NOMO-1 (cell line): Measurements from ENCODE around the gene AMZ1.
"Not testable (repeated sequence)": the region's sequence is repeated elsewhere in the genome, so short reads cannot be mapped to it uniquely, and the experiment has no call there.

ENCODE experiments used
- DNase-seq, 2 experiments: peaks; one replicate each; lab custom pipeline; 2025; ENCODE audit not compliant: unreplicated experiment in 2 of 2; lab: John Stamatoyannopoulos, UW

AMZ1 gene

DNA sequence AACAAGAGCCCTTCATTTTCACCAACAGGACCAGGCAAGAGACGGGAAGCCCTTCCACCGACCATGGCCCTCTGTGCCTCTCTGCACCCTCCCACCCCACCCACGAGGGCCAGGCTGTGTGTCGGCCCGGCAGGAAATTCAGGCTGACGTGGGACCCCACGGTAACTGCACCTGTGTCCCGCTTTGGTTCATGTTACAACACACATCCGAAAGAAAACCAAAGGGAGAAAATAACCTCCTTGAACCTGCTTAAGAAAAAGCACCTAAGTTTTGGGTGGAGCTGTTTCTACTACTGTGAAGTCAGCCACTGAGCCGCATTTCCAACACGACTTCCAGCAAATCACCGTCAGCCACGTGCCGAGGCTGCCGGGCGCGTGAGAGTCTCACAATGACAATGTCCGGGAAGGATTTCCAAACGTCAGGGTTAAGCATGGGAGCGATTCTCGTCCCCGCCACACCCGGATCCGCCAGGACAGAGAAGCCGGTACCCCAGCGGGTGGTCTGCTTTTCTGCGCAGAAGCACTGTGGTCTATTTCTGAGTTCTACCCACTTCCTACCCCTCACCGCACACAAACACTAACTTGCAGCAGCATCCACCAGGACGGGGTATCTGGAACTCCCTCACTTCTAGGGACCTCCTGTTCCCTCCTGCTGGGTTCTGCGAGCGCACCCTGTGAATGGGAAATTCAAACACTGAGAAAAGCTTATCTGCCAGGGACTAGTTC, 36.6 kb downstream of the AMZ1 start:
- no peak for DNase-seq

DNA sequence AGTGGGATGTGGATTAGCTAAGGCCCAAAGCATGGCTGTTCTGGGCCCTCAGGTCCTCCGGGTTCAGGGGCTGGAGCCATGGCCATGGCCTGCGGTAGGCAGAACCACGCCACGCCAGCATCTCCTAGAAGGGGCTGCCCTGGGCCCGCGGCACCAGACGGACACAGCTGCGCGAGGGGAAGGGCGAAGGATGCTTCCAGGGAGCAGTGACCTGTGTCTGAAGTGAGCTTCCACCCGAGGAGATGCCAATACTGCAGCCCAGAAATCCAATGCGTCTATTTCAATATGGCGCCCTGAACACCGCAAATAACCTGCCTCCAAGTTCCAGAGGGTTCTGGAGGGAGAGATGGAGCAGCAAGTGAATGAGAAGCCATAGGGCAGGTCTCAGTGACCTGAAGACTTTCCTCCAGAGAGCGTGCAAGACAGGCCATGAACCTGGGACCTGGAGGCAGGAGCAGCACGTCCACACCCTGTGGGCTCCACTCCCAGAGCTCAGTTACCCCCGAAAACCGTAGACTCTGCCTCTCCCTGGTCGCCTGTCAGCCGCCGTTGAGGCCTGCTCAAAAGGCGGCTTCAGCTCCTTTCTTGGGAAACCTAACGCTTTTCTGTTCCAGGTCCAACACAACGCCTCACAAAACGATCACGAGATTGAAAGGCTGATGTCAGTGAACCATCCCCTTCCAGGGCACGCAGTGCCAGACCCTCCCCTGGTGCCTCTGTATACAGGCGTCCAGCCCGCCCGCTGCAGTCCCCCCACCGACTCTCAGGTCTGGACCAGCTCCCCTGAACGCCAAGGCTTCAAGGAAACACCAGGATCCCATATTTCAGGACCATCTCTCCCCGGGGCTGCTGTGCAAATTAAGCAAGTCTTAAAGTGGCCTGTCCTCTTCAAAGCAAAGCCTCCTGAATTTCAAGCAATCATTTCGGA, 37.4 kb downstream of the AMZ1 start:
- no peak for DNase-seq

GRCh38 chr7:2726316-2727018, 38.5 kb downstream of the AMZ1 start:
- DNase-seq = no peak

- not testable (repeated sequence) for DNase-seq
These were observed 39.2 kb downstream of the AMZ1 start for GRCh38 chr7:2727206-2727605.

DNA sequence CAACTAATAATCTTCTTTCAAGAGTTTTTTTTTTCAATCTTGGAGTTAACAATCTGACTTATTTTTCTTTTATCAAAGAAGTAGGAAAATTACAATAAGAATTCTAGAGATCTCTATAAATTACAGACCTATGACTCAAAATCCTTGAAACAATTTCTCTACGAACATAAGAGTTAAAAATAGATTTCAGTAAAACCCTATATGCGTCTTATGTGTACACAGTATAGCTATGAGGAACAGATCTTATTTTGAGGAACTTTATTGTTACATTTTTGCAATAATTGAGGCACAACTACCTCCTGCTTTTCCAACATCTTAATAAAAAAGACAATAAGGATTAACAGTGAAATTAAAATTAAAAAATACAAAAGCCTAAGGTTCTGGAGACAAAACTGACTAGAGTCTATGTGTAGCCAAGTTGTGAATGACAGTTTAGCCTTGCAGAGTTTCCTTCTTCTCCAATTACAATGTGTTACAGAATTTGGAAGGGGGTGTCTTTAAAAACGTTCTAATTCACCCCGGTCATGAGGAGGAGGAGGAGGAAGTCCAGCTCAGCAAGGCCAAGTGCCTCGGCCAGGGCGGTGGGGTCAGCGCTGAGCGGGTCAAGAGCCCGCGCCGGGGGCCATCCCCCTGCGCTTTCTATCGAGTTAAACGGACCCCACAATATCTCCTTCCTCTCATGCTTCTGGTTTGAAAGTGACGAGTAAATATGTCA, 40.5 kb downstream of the AMZ1 start:
- peak; percentile 25 to 83 for DNase-seq

DNA sequence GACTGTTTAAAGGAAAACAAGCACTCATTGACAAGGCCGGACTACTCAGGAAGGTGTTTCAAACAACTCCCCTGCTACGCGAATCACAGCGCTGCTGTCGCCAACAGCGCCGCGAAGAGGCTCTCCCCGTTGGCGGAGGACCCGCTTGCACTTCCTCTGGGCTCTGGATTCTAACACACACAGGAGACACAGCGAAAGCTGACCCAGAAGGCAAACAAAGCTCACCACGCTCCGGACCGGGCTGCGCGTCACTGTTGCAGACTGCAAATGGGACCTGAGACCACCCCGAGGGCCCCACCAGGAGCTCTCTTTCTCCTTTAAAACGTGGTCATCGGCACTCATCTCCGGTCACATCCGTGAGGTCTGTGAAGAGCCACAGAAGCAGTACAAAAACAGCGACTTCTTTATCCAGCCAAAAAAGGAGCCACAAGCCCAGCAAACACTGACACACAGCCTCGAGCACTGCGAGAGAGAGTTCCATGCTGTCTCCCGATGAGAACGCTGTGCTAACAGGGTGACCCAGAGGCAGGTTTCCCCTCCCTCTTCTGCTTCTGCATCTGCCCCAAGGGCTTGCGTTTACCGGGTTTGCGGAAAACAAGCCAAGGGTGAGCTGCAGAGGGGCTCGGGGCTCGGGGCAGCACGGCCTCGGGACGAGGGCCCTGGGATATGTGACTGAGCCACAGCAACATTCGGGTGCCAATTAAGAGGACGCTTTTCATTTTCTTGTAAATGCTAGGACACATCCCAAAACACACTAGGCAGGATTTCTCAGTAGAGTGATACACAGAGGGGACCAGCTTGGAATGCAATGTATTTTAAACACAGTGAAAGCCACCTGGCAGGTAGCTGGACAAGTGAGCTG, 41.3 kb downstream of the AMZ1 start:
- DNase-seq = peak in 1 of 2 experiments; percentile 30

DNA sequence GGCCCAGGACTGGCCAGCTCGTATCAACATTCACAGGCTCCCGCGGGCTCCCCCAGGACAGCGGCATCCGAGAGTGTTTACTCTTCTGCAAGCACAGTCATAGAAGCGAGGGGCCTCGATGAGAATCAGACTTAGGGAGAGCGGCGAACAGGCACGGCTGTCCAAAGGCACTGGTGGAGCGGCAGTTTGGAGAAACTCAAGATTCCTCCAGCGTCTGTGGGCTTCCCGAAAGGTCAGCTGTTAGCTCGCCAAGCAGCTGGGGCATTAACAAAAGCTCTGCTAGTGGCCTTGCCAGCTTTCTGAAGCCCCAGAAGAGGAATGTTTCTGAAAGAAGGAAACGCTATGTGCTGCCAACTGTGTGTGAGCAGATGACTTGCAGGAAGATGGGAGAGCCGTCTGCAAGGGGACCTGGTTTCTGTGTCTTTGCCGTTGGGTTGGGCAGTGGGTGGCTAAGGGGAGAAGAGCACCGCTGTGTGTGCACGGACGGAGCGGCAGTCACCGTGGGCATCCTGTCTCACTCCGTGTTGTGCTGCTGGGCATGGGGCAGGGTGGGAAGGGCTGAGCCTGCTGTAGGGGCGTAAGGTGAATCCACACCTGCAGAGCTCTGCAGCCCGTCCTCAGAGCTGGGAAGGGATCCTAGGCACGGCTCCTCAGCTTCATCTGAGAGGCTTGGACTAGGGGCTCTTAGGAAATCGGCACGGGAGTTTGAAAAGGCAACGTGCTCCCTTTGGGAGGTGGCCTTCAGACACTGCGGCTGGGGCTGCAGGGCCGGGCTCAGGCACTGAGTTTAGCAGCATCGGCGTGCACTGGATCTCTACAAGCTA, 42.1 kb downstream of the AMZ1 start:
- DNase-seq = no peak

DNA sequence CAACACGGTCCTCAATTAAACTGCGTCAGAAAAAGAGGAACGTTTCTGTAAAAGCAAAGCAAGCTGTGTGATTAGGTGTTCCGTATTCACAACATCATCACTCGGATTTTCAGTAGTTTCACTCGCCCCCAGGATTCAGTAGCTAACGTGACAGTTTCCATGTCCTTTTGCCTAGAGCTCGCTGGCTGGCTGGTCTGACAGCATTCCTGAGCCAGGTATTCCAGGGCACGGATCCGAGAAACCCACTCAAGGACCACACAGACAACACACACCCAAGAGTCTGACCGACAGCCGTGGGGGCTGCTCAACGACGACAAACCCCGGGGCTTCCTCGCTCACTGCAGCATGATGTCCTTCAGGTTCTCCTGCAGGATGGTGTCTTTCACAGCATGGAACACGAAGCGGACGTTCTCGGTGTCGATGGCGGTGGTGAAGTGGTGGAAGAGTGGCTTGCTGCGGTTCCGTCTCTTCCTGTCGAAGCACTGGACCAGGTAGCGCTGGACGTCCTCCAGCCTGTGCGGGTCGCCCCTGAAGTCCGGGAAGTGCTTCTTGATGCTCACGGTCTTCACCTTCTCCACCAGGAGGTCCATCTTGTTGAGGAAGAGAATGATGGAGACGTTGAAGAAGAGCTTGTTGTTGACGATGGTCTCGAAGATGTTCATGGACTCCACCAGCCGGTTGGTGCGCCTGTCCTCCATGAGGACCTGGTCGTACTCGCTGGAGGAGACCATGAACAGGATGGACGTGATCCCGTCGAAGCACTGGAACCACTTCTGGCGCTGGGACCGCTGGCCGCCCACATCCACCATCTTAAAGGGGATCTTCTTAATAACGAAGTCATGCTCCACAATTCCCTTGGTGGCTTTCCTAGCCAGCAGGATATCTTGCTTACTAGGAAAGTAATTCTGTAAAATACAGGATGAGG, 43.1 kb downstream of the AMZ1 start:
- DNase-seq = no peak

- no peak for DNase-seq
These were observed 44.4 kb downstream of the AMZ1 start for GRCh38 chr7:2732388-2732787.

DNA sequence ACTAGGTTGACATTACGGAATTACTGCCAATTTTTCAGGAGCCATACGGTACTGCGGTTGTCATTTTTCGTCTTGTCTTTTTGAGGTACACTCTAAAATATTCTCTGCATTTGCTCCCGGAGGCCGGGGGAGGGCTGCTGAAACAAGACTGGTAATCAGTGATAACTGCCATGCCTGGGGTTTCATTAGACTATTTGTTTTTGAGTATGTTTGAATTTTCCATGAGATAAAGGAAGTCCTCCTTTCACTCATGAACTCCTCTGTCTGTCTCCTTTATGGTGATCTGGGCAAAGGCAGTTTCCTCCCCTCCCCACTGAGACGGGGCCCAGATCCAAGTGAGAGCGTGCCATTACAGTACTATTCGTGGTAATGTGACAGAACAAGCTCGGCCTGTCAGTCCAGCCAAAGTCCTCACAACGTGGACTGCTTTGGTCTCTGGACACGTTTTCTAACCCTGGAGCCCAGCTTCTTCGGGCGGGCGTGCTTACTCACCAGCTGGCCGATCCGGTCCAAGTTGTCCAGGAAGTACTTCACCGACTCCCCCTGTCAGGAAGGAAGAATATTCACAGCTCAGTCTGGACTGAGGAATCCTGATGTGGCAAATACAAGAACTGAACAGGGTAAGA, 45.1 kb downstream of the AMZ1 start:
- no peak for DNase-seq

- DNase-seq = peak; percentile 25 to 41
These were observed 46.2 kb downstream of the AMZ1 start for GRCh38 chr7:2734084-2734686.

GRCh38 chr7:2734751-2735571, 47.0 kb downstream of the AMZ1 start:
- DNase-seq = peak; percentile 98 to 99

DNA sequence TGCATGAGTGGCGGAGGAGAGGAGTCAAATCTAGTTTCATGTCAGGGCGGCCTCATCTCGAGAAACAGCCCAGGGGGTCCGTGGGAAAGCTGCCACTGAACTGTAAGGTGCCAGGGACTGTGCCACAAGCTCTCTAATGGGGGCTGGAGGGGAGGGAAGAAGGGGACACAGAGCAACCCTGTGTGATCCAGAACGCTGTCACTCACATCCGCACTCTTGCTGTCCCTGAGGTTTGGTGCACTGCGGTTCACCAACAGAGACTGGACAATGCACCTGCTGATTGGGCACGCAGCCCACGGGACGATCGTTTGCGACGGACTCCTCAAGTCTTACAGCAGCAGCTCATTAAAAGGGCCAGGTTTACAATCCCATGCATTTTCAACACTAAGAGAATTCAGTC, 47.7 kb downstream of the AMZ1 start:
- no peak for DNase-seq

- DNase-seq = no peak
These were observed 48.5 kb downstream of the AMZ1 start for GRCh38 chr7:2736411-2736914.

GRCh38 chr7:2737005-2737743, 49.2 kb downstream of the AMZ1 start:
- not testable (repeated sequence) for DNase-seq
